Neural crest cell (in vitro differentiated cells): Measurements from ENCODE around the gene SPATA24. TPM values are rescaled to one million over a fixed set of nuclear protein-coding genes. Genes with fewer than 3 reads are reported as not detected.
"Not testable (repeated sequence)": the region's sequence is repeated elsewhere in the genome, so short reads cannot be mapped to it uniquely, and the experiment has no call there.

Experiments
- DNase-seq: peaks from one replicate; pipeline ENCODE4 v3.0.0; 2021; ENCODE audit warnings: low read depth, mixed read lengths, low spot score
- H3K27ac Mint-ChIP-seq: one replicate; pipeline ENCODE4 v1.8.0; 2021; ENCODE audit warnings: mild to moderate bottlenecking, mixed read lengths; ENCODE audit not compliant: unreplicated experiment
- H3K27me3 Mint-ChIP-seq: 2 replicates; pipeline ENCODE4 v1.8.0; 2021; ENCODE audit warnings: low read depth, mild to moderate bottlenecking, mixed read lengths
- H3K36me3 Mint-ChIP-seq: 2 replicates; pipeline ENCODE4 v1.8.0; 2021; ENCODE audit warnings: low read depth, mild to moderate bottlenecking, mixed read lengths
- H3K4me1 Mint-ChIP-seq: 2 replicates; pipeline ENCODE4 v1.8.0; 2021; ENCODE audit warnings: mixed read lengths
- H3K4me3 Mint-ChIP-seq: one replicate; pipeline ENCODE4 v1.8.0; 2021; ENCODE audit warnings: mild to moderate bottlenecking, mixed read lengths
- H3K9me3 Mint-ChIP-seq: 2 replicates; pipeline ENCODE4 v1.8.0; 2021; ENCODE audit warnings: mixed read lengths
- CTCF ChIP-seq: fragments of 200-600 bp; sonication (generic); conservative IDR thresholded peaks from 2 replicates; pipeline ENCODE4 v1.5.0; 2021; ENCODE audit warnings: antibody characterized with exemption, mild to moderate bottlenecking
- total RNA-seq: library from RNA; stranded (reverse); gene quantifications from 2 replicates; pipeline ENCODE4 v1.2.1, GENCODE V29; 2021

SPATA24 gene
- total RNA-seq, 1 donor from 2014 or later = 16.1 TPM

GRCh38 chr5:139364466-139364865 lies 39.4 kb downstream of the SPATA24 start:
- Mint-ChIP-seq H3K9me3 (no peaks in the 10 kb centered on the region), H3K27ac (no peak overlapping the region), H3K4me3 (no peak overlapping the region), H3K27me3 (no peaks in the 10 kb centered on the region), H3K4me1 (no peaks in the 10 kb centered on the region), H3K36me3 (peaks cover 2% of the 10 kb centered on the region)
- no peak for DNase-seq
- TF ChIP-seq CTCF = no peak

- no peak overlapping the region for H3K4me3 Mint-ChIP-seq
- H3K9me3 Mint-ChIP-seq = no peaks in the 10 kb centered on the region
- TF ChIP-seq CTCF = no peak
- H3K27me3 Mint-ChIP-seq = no peaks in the 10 kb centered on the region
- H3K4me1 Mint-ChIP-seq = no peaks in the 10 kb centered on the region
- no peak overlapping the region for H3K27ac Mint-ChIP-seq
- H3K36me3 Mint-ChIP-seq = peaks cover 2% of the 10 kb centered on the region
- DNase-seq = no peak
Observed at GRCh38 chr5:139363937-139364336, 40.0 kb downstream of the SPATA24 start.

GRCh38 chr5:139361835-139362429 lies 42.0 kb downstream of the SPATA24 start:
- Mint-ChIP-seq H3K4me1 (no peaks in the 10 kb centered on the region), H3K9me3 (no peaks in the 10 kb centered on the region), H3K36me3 (no peaks in the 10 kb centered on the region), H3K4me3 (no peak overlapping the region), H3K27ac (no peak overlapping the region), H3K27me3 (no peaks in the 10 kb centered on the region)
- no peak for DNase-seq
- no peak for TF ChIP-seq CTCF

GRCh38 chr5:139360384-139360783 lies 43.5 kb downstream of the SPATA24 start:
- Mint-ChIP-seq H3K9me3 (no peaks in the 10 kb centered on the region), H3K27me3 (no peaks in the 10 kb centered on the region), H3K27ac (no peak overlapping the region), H3K36me3 (no peaks in the 10 kb centered on the region), H3K4me3 (no peak overlapping the region), H3K4me1 (no peaks in the 10 kb centered on the region)
- DNase-seq = no peak
- no peak for TF ChIP-seq CTCF

GRCh38 chr5:139358064-139358463 lies 45.8 kb downstream of the SPATA24 start:
- Mint-ChIP-seq H3K36me3 (peaks cover 8% of the 10 kb centered on the region), H3K27me3 (no peaks in the 10 kb centered on the region), H3K27ac (no peak overlapping the region), H3K4me3 (no peak overlapping the region), H3K9me3 (peaks cover 5% of the 10 kb centered on the region), H3K4me1 (no peaks in the 10 kb centered on the region)
- no peak for TF ChIP-seq CTCF
- DNase-seq = no peak

- not testable (repeated sequence) for H3K4me3 Mint-ChIP-seq, H3K36me3 Mint-ChIP-seq, H3K27me3 Mint-ChIP-seq, H3K9me3 Mint-ChIP-seq, H3K4me1 Mint-ChIP-seq, H3K27ac Mint-ChIP-seq, DNase-seq
Observed at GRCh38 chr5:139355900-139356299, 48.0 kb downstream of the SPATA24 start.
